IMR-90 (cell line): ENCODE data around the gene NDUFA9. TPM values are rescaled to one million over a fixed set of nuclear protein-coding genes. Genes with fewer than 3 reads are reported as not detected.

Experiments used
- ATAC-seq: fragments of 200-7000 bp; cut with Tn5 transposase; 2 replicates; pipeline ENCODE4 v1.9.1; 2020; ENCODE audit warnings: low read depth, mild to moderate bottlenecking, moderate library complexity
- BruUV-seq: library from RNA; stranded (reverse); fragments of 400-500 nt; replicated peaks from 2 replicates; lab custom pipeline; 2021; lab: Mats Ljungman, UMichigan
- CTCF ChIA-PET: fragments of 300-600 bp; formaldehyde crosslinking; extraction: SDS; loops from one replicate; lab custom pipeline; 2021; ENCODE audit warnings: antibody characterized with exemption; lab: Yijun Ruan, JAX
- POLR2A ChIA-PET: fragments of 300-600 bp; sonication (Branson Sonifier 250); formaldehyde crosslinking; loops from one replicate; lab custom pipeline; 2022; ENCODE audit warnings: antibody characterized with exemption; ENCODE audit not compliant: unreplicated experiment; lab: Charles Lee
- DNase-seq: peaks from one replicate; pipeline ENCODE4 v3.0.0; 2013
- H2AFZ ChIP-seq: replicated peaks from 2 replicates; pipeline ENCODE3; 2013; ENCODE audit warnings: low read length, mild to moderate bottlenecking; ENCODE audit not compliant: poor library complexity
- H2AK5ac ChIP-seq: 2 replicates; pipeline ENCODE4 v1.6.1; 2013; ENCODE audit warnings: low read depth, low read length, inconsistent platforms
- H2AK9ac ChIP-seq: replicated peaks from 2 replicates; pipeline ENCODE3; 2013; ENCODE audit warnings: mild to moderate bottlenecking, low read depth, low read length, moderate library complexity; ENCODE audit not compliant: poor library complexity
- H2BK120ac ChIP-seq: 2 replicates; pipeline ENCODE4 v1.6.1; 2013; ENCODE audit warnings: low read depth, low read length, inconsistent platforms
- H2BK15ac ChIP-seq: 3 replicates; pipeline ENCODE4 v1.6.1; 2013; ENCODE audit warnings: low read depth, low read length, inconsistent platforms
- H2BK20ac ChIP-seq: 2 replicates; pipeline ENCODE4 v1.6.1; 2013; ENCODE audit warnings: low read depth, mild to moderate bottlenecking, inconsistent platforms, low read length, moderate library complexity
- H2BK5ac ChIP-seq: 2 replicates; pipeline ENCODE4 v1.6.1; 2013; ENCODE audit warnings: mild to moderate bottlenecking, low read depth, low read length, inconsistent platforms; ENCODE audit not compliant: poor library complexity, severe bottlenecking
- H3K14ac ChIP-seq: replicated peaks from 2 replicates; pipeline ENCODE4 v1.6.1; 2013; ENCODE audit warnings: low read depth, low read length, inconsistent platforms
- H3K18ac ChIP-seq: 2 replicates; pipeline ENCODE4 v1.6.1; 2013; ENCODE audit warnings: low read depth, low read length, control low read depth
- H3K23ac ChIP-seq: 2 replicates; pipeline ENCODE4 v1.6.1; 2013; ENCODE audit warnings: low read depth, low read length, inconsistent platforms
- H3K27ac ChIP-seq: 2 replicates; pipeline ENCODE4 v1.5.1; 2013; ENCODE audit warnings: mild to moderate bottlenecking, control low read depth, low read length; ENCODE audit not compliant: insufficient read depth
- H3K27me3 ChIP-seq: 2 replicates; pipeline ENCODE4 v1.6.1; 2013; ENCODE audit warnings: low read length; ENCODE audit not compliant: control insufficient read depth, insufficient read depth
- H3K36me3 ChIP-seq: 2 replicates; pipeline ENCODE4 v1.6.1; 2013; ENCODE audit warnings: low read length, mixed read lengths; ENCODE audit not compliant: control insufficient read depth, insufficient read depth
- H3K4ac ChIP-seq: 2 replicates; pipeline ENCODE4 v1.6.1; 2013; ENCODE audit warnings: low read depth, low read length, inconsistent platforms
- H3K4me1 ChIP-seq: 2 replicates; pipeline ENCODE4 v1.6.1; 2013; ENCODE audit warnings: low read length, mixed read lengths; ENCODE audit not compliant: control insufficient read depth, insufficient read depth
- H3K4me2 ChIP-seq: 2 replicates; pipeline ENCODE4 v1.6.1; 2013; ENCODE audit warnings: low read depth, mild to moderate bottlenecking, control low read depth, low read length, moderate library complexity
- H3K4me3 ChIP-seq: 2 replicates; pipeline ENCODE4 v1.5.1; 2013; ENCODE audit warnings: low read depth, mild to moderate bottlenecking, control low read depth, low read length, moderate library complexity; ENCODE audit not compliant: insufficient read depth
- H3K56ac ChIP-seq: 2 replicates; pipeline ENCODE4 v1.6.1; 2013; ENCODE audit warnings: low read length, inconsistent platforms; ENCODE audit not compliant: insufficient read depth; ENCODE audit errors: extremely low read depth
- H3K79me1 ChIP-seq, 2 experiments: 2 replicates each; pipeline ENCODE4 v1.6.1; 2013; ENCODE audit warnings: low read length in 2 of 2, inconsistent platforms in 1 of 2, low read depth in 1 of 2
- H3K9ac ChIP-seq: 2 replicates; pipeline ENCODE4 v1.6.1; 2013; ENCODE audit warnings: low read depth, low read length, control low read depth
- H3K9me1 ChIP-seq: 2 replicates; pipeline ENCODE4 v1.6.1; 2013; ENCODE audit warnings: low read length, inconsistent platforms; ENCODE audit not compliant: insufficient read depth
- H3K9me3 ChIP-seq: 2 replicates; pipeline ENCODE4 v1.6.1; 2013; ENCODE audit warnings: low read length; ENCODE audit not compliant: control insufficient read depth, insufficient read depth
- H4K20me1 ChIP-seq: 2 replicates; pipeline ENCODE4 v1.6.1; 2013; ENCODE audit warnings: low read length, inconsistent platforms; ENCODE audit not compliant: insufficient read depth
- H4K5ac ChIP-seq: 2 replicates; pipeline ENCODE4 v1.6.1; 2013; ENCODE audit warnings: mild to moderate bottlenecking, low read depth, low read length, control low read depth
- H4K8ac ChIP-seq, 2 experiments: 2 replicates each; pipeline ENCODE4 v1.6.1; 2013; ENCODE audit warnings: low read depth in 2 of 2, low read length in 2 of 2, control low read depth in 1 of 2, inconsistent platforms in 1 of 2
- H4K91ac ChIP-seq: 2 replicates; pipeline ENCODE4 v1.6.1; 2013; ENCODE audit warnings: low read depth, low read length, inconsistent platforms; ENCODE audit not compliant: insufficient read depth
- BHLHE40 ChIP-seq: fragments of 150-350 bp; IDR thresholded peaks from 2 replicates; pipeline ENCODE4 v1.6.1; 2016; ENCODE audit warnings: mild to moderate bottlenecking, low read depth, low read length
- CHD1 ChIP-seq: IDR thresholded peaks from 2 replicates; pipeline ENCODE4 v1.6.1; 2012; ENCODE audit warnings: low read depth, low read length, improper control_type of control experiment
- RAD21 ChIP-seq: IDR thresholded peaks from 2 replicates; pipeline ENCODE4 v1.6.1; 2012; ENCODE audit warnings: low read length, improper control_type of control experiment
- RCOR1 ChIP-seq: IDR thresholded peaks from 2 replicates; pipeline ENCODE4 v1.6.1; 2012; ENCODE audit warnings: mild to moderate bottlenecking, low read length, improper control_type of control experiment; ENCODE audit not compliant: insufficient replicate concordance
- WGBS, 2 experiments: methylation state at CpG; one replicate each; pipeline versions ENCODE4 v1.1.5 to v1.1.7; 2013; ENCODE audit warnings: missing lambda C conversion rate in 2 of 2; ENCODE audit not compliant: insufficient read length in 1 of 2; ENCODE audit errors: extremely low coverage in 2 of 2; 5-methylcytosine and 5-hydroxymethylcytosine counted together
- dilution Hi-C: fragments of 300-500 bp; cut with HindIII; formaldehyde crosslinking; loops from one replicate; pipeline ENCODE4 v1.14.3; 2018; ENCODE audit warnings: low sequenced_read_pairs; ENCODE audit not compliant: unreplicated experiment
- in situ Hi-C: fragments of 300-500 bp; cut with MboI; formaldehyde crosslinking; loops from 3 replicates; pipeline ENCODE4 v1.14.3; 2019; ENCODE audit warnings: low sequenced_read_pairs, inconsistent platforms, mixed read lengths
- intact Hi-C: fragments of 100-400 bp; cut with micrococcal nuclease; formaldehyde crosslinking; loops from 2 replicates; pipeline ENCODE4 v1.10.0; 2022
- polyA plus RNA-seq, 3 experiments: library from polyadenylated mRNA; depleted of rRNA; stranded (reverse); fragments of >200 nt; gene quantifications; 2 replicates each; pipeline ENCODE4 v1.2.3, GENCODE V29; 2012; ENCODE audit warnings: low replicate concordance in 1 of 3
- total RNA-seq: library from RNA; depleted of rRNA; stranded (reverse); fragments of >200 nt; gene quantifications from 2 replicates; pipeline ENCODE4 v1.2.3, GENCODE V29; 2012
- TF ChIP-seq, protein P1 (sequence below): fragments of 150-350 bp; IDR thresholded peaks from 2 replicates; pipeline ENCODE4 v1.6.1; 2017; ENCODE audit warnings: mild to moderate bottlenecking, antibody characterized with exemption, low read length, low read depth

Gene NDUFA9
- total and polyA plus RNA-seq, 2 of the 4 experiments (the other 2 are of a cell fraction): 71.0 to 124 TPM

DNA sequence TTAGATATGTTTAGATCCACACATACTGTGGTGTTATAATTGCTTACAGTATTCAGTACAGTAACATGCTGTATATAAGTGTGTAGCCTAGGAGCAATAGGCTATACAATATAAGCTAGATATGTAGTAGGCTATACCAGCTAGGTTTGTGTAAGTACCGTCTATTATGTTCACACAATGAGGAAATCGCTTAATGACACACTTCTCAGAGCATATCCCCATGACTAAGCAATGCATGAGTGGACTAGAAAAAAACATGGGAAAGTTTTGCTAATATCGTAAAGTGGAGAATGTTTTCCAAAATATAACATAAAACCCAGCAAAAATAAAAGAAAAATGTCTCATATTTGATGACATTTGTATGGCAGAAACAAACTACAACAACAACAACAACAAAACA is 27.4 kb upstream of the NDUFA9 start:
- Histone ChIP-seq H3K14ac (no peak overlapping the region), H3K4me1 (no peaks in the 10 kb centered on the region), H4K8ac (no peak overlapping the region), H3K18ac (no peak overlapping the region), H2BK5ac (no peak overlapping the region), H3K56ac (no peak overlapping the region), H2BK20ac (no peak overlapping the region), H3K27ac (no peak overlapping the region), H3K4ac (no peak overlapping the region), H4K91ac (no peak overlapping the region), H2AK5ac (no peak overlapping the region), H2AFZ (no peak overlapping the region), H2AK9ac (no peak overlapping the region), H4K5ac (no peak overlapping the region), H3K9ac (no peak overlapping the region), H3K9me1 (no peaks in the 10 kb centered on the region), H3K79me1 (no peaks in the 10 kb centered on the region), H3K23ac (no peak overlapping the region), H2BK15ac (no peak overlapping the region), H2BK120ac (no peak overlapping the region), H3K4me3 (no peak overlapping the region), H3K27me3 (peaks cover 2% of the 10 kb centered on the region; the same call in 1 of the 2 replicates), H3K36me3 (no peaks in the 10 kb centered on the region), H4K20me1 (no peaks in the 10 kb centered on the region), H3K9me3 (no peaks in the 10 kb centered on the region), H3K4me2 (no peak overlapping the region)
- WGBS, 2 experiments: no CpG with 5 or more reads among the region's 3 CpGs
- POLR2A ChIA-PET: no interaction called here
- no peak for DNase-seq
- BruUV-seq: no TSS peak
- dilution Hi-C loops (no loop called here), intact Hi-C loops (loop anchor here (5.0 kb wide), 1 partner anchor 49 kb away; no protein-coding TSS in a partner anchor), in situ Hi-C loops (no loop called here)
- ATAC-seq: no peak
- TF ChIP-seq CHD1 (no peak), BHLHE40 (no peak), RCOR1 (no peak), RAD21 (no peak)
- TF ChIP-seq, protein P1, sequence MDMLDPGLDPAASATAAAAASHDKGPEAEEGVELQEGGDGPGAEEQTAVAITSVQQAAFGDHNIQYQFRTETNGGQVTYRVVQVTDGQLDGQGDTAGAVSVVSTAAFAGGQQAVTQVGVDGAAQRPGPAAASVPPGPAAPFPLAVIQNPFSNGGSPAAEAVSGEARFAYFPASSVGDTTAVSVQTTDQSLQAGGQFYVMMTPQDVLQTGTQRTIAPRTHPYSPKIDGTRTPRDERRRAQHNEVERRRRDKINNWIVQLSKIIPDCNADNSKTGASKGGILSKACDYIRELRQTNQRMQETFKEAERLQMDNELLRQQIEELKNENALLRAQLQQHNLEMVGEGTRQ: no peak
- CTCF ChIA-PET: interaction anchor here (1.4 kb wide), 1 partner anchor 10 kb away, joined by 4 read pairs; no protein-coding TSS in a partner anchor
